Activated naive CD8-positive, alpha-beta T cell (primary cell): ENCODE measurements around the gene CHMP2A.
A peak's percentile ranks its signal among the peaks of the same experiment; 100 is the strongest.

Source experiments
- H3K27ac Mint-ChIP-seq: one replicate; pipeline ENCODE4 v1.8.0; 2021; ENCODE audit warnings: mixed read lengths
- H3K27me3 Mint-ChIP-seq: one replicate; pipeline ENCODE4 v1.8.0; 2021; ENCODE audit warnings: mixed read lengths
- H3K36me3 Mint-ChIP-seq: one replicate; pipeline ENCODE4 v1.8.0; 2021; ENCODE audit warnings: mixed read lengths
- H3K4me1 Mint-ChIP-seq: one replicate; pipeline ENCODE4 v1.8.0; 2021; ENCODE audit warnings: low read depth, mixed read lengths
- H3K4me3 Mint-ChIP-seq: one replicate; pipeline ENCODE4 v1.8.0; 2021; ENCODE audit warnings: mild to moderate bottlenecking, mixed read lengths
- H3K9me3 Mint-ChIP-seq: one replicate; pipeline ENCODE4 v1.8.0; 2021; ENCODE audit warnings: low read depth, mixed read lengths

CHMP2A gene

GRCh38 chr19:58572818-58573657 is 18.1 kb upstream of the CHMP2A start, which contains the start of gene MZF1:
MZF1 (minus strand) TSS chr19:58573335; CDS start chr19:58571389, 1,946 bp downstream.
- Mint-ChIP-seq H3K27ac (peak within 1 kb of the TSS; percentile 100), H3K9me3 (no peaks in the 10 kb centered on the region), H3K36me3 (peaks cover 7% of the 10 kb centered on the region), H3K27me3 (no peaks in the 10 kb centered on the region), H3K4me1 (peaks cover 32% of the 10 kb centered on the region), H3K4me3 (peak within 1 kb of the TSS; percentile 100)

DNA sequence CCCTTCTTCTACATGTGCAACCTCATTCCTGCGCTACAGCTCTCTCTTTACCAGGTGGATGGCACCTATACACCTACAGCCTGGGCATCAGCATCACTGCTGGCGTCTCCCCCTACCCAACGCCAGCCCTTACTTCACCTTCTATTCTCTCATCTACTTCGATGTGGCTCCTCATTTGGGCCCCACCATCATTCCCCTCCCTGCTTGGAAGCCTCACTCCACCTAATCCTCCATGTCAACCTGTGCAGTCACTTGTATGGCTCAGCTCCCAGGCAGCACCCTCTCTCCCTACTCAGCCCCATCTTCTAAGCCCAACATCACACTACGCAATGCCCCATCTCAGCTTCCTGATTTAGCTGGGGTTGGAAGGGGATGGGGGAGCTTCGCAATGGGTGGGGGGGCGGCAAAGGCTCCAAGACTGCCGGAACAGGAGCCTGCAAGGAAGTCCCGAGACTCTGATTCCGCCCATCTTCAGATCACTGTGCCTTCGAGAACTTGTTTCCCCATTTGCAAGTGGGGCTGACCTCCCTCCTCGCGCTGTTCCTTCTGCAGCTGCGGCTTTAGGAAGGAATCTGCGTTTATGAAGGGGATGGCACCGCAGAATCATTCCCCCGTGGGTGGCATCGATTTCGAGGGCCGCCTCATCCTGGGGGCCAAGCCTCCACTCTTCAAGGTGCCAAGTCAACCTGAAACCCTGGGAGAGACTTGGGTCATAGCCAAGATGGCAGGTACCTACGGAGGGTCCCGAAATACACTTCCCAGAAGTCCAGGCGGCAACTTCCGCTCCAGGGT is 17.3 kb upstream of the CHMP2A start:
- Mint-ChIP-seq H3K4me1 (peaks cover 28% of the 10 kb centered on the region), H3K27me3 (no peaks in the 10 kb centered on the region), H3K4me3 (peak overlapping the region; percentile 100), H3K27ac (peak overlapping the region; percentile 100), H3K9me3 (no peaks in the 10 kb centered on the region), H3K36me3 (peaks cover 8% of the 10 kb centered on the region)

DNA sequence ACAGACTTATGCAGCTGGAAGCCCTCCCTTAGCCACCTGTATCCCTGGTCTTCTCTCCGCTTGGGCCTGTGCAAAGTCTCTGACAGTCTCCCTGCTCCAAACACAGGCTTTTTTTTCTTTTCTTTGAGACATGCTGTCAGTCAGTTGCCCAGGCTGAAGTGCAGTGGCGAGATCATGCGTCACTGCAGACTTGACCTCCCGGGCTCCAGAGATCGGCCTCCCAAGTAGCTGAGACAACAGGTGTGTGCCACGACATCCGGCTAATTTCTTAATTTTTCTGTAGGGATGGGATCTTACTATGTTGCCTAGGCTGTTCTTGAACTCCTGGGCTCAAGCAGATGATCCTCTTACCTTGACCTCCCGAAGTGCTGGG is 16.7 kb upstream of the CHMP2A start:
- H3K27ac Mint-ChIP-seq, result peak overlapping the region; percentile 28
- peak overlapping the region; percentile 100 for H3K4me3 Mint-ChIP-seq
- peaks cover 8% of the 10 kb centered on the region for H3K36me3 Mint-ChIP-seq
- H3K4me1 Mint-ChIP-seq, result peaks cover 28% of the 10 kb centered on the region
- H3K27me3 Mint-ChIP-seq, result no peaks in the 10 kb centered on the region
- H3K9me3 Mint-ChIP-seq, result no peaks in the 10 kb centered on the region

DNA sequence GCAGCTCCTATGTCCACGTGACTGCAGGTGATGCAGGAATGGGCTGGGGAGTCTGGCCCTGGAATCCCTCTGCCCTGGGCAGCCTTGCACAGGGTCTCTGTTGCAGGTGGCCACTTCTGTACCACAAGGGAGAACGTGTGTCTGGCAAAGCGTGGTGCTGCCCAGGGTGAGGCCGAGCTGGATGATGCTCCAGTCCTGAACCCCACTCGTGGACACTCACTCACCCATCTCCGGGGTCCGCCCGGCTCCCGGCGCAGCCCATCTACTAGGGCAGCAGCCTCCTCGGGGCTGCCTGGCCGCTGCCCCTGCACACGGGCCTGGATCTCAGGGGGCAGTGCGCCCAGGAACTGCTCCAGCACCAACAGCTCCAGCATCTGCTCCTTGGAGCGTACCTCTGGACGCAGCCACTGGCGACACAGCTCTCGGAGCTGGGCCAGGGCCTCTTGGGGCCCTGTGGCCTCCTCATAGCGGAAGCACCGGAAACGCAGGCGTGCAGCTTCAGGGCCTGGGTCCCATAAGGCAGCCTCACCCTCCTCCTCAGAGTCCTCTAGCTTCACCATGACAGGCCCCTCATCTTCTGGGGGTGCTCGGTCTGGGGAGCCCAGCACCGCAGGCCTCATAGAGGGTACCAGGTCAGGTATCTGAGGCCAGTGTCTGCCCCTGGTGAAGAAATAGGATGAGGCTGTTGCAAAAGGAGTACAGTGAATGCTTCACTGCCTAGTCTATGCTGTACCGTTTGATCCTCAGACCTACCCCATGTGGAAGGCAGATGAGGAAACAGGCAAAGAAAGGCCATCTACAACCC is 16.1 kb upstream of the CHMP2A start:
- H3K27ac Mint-ChIP-seq, result no peak overlapping the region

GRCh38 chr19:58569943-58570670 is 15.2 kb upstream of the CHMP2A start:
- Mint-ChIP-seq H3K4me3 (no peak overlapping the region), H3K4me1 (peaks cover 24% of the 10 kb centered on the region), H3K27ac (no peak overlapping the region), H3K27me3 (no peaks in the 10 kb centered on the region), H3K9me3 (no peaks in the 10 kb centered on the region), H3K36me3 (peaks cover 8% of the 10 kb centered on the region)

More for the DNA sequence above, 16.1 kb upstream of the CHMP2A start:
- Mint-ChIP-seq H3K36me3 (peaks cover 8% of the 10 kb centered on the region), H3K9me3 (no peaks in the 10 kb centered on the region), H3K4me1 (peaks cover 28% of the 10 kb centered on the region), H3K4me3 (no peak overlapping the region), H3K27me3 (no peaks in the 10 kb centered on the region)

DNA sequence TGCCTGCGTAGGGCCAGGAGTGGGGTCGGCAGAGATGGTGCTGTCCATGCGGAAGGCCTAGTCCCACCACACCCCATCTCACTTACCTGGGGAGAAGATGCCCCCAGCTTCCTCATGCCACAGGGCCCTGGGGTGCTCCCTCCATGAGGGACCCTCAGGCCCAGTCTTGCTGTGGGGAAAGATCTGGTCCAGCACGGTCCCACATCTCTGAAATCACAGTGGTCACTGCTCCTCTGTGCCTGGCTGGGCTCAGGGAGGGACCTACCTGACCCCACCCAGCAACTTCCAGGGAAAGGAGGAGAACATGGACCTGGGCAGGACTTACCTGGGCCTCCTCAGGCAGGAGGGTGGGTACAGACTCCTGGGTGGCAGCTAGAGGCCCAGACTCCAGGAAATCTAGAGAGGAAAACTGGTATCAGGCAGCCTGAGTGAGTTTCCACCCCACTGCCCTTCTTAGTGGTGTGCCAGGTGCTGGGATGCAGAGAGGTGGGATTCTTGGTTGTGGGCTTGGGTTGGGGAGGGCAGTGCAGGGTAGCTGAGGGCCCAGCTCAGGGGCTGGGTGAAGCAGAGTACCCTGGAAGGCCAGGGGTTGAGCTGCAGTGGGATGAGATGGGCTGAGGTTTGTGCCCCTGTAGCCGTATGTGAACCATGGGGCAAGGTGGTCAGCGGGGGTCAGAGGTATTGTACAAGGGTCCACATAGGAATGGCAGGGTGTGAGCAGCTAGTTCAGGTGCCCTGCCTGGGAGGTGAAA is 14.5 kb upstream of the CHMP2A start:
- Mint-ChIP-seq H3K9me3 (no peaks in the 10 kb centered on the region), H3K4me3 (no peak overlapping the region), H3K27ac (no peak overlapping the region), H3K27me3 (no peaks in the 10 kb centered on the region), H3K4me1 (peaks cover 23% of the 10 kb centered on the region), H3K36me3 (peaks cover 8% of the 10 kb centered on the region)

DNA sequence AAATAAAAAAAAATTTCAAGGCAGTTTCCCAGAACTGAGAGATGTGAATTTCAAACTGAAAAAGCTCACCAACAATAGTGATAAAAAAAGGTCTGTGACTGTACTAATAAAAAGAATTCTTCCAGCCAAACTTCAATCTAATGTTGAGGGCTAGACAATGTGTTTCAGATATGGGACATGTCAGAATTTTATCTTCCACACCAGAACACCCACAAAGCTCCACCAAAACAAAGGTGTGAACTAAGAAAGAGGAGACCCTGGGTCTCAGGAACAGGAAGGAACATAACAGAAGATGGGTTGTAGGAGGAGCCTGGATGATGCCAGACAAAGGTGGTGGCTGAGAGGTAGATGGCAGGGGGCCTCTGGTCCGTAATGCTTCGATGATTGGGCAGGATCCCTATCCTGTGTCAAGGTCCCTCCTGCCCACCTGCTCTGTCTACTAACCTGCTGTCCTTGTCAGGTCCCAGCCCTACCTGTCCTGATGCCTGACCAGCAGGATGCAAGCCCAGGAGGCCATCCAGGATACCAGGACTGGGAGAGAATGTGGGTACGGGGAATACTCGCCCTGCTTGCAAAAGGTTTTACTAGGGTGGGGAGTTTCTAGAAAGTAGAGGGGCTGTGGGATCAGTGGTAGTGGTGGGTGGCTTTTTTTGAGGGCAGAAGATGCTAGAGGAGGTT is 13.7 kb upstream of the CHMP2A start:
- Mint-ChIP-seq H3K4me3 (no peak overlapping the region), H3K9me3 (no peaks in the 10 kb centered on the region), H3K36me3 (peaks cover 8% of the 10 kb centered on the region), H3K27ac (no peak overlapping the region), H3K4me1 (peaks cover 24% of the 10 kb centered on the region), H3K27me3 (no peaks in the 10 kb centered on the region)

DNA sequence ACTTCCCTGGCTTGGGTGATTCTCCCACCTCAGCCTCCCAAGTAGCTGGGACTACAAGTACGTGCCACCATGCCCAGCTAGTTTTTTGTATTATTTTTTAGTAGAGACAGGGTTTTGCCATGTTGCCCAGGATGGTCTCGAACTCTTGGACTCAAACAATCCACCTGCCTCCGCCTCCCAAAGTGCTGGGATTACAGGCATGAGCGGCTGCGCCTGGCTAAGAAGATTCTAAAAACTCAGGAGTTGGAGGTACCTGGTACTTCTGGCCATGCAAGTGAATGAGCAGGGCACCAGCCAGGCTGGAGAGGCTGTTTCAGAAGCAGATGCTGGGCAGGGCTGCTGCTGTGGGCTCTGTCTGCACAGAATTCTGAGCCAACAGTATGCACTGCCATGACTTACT is 12.1 kb upstream of the CHMP2A start:
- Mint-ChIP-seq H3K27me3 (no peaks in the 10 kb centered on the region), H3K27ac (no peak overlapping the region), H3K4me3 (no peak overlapping the region), H3K4me1 (peaks cover 20% of the 10 kb centered on the region), H3K9me3 (no peaks in the 10 kb centered on the region), H3K36me3 (peaks cover 6% of the 10 kb centered on the region)

DNA sequence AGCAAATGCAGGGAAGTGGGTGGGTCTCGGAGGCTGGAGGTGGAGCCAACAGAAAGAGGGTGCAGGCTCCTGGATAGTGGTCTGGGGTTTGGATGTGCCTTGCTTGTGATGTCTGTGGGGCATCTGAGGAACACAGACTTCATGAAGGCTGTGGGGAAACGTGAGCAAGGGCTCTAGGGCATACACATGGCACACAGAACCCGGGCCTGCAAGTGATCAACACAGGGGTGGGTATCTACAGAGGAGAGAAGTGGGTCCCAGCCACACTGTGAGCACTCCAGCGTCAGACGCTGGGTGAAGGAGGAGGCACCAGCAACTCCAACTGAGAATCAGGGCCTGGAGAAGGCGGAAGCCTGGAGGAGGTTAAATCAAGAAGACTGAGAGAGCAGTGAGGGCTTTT is 8.9 kb upstream of the CHMP2A start:
- Mint-ChIP-seq H3K4me1 (peaks cover 39% of the 10 kb centered on the region), H3K36me3 (peaks cover 4% of the 10 kb centered on the region), H3K27ac (no peak overlapping the region), H3K4me3 (peak overlapping the region; percentile 98), H3K27me3 (no peaks in the 10 kb centered on the region), H3K9me3 (no peaks in the 10 kb centered on the region)

GRCh38 chr19:58563034-58563573 is 8.2 kb upstream of the CHMP2A start:
- Mint-ChIP-seq H3K36me3 (peaks cover 1% of the 10 kb centered on the region), H3K9me3 (no peaks in the 10 kb centered on the region), H3K27me3 (no peaks in the 10 kb centered on the region), H3K4me1 (peaks cover 39% of the 10 kb centered on the region), H3K4me3 (peak overlapping the region; percentile 98), H3K27ac (peak overlapping the region; percentile 66)

GRCh38 chr19:58562122-58563033 is 7.5 kb upstream of the CHMP2A start:
- Mint-ChIP-seq H3K36me3 (no peaks in the 10 kb centered on the region), H3K4me1 (peaks cover 41% of the 10 kb centered on the region), H3K9me3 (no peaks in the 10 kb centered on the region), H3K27ac (peak overlapping the region; percentile 69), H3K27me3 (no peaks in the 10 kb centered on the region), H3K4me3 (peak overlapping the region; percentile 98)

- H3K4me1 Mint-ChIP-seq, result peaks cover 47% of the 10 kb centered on the region
- peak overlapping the region; percentile 98 for H3K4me3 Mint-ChIP-seq
- H3K9me3 Mint-ChIP-seq, result no peaks in the 10 kb centered on the region
- H3K27me3 Mint-ChIP-seq, result no peaks in the 10 kb centered on the region
- H3K27ac Mint-ChIP-seq, result peak overlapping the region; percentile 69
- H3K36me3 Mint-ChIP-seq, result peaks cover under 1% of the 10 kb centered on the region
These were observed 6.6 kb upstream of the CHMP2A start for GRCh38 chr19:58561373-58562121.
